Thyroid gland (tissue), 4 donors: Measurements from ENCODE around the gene GID4. TPM values are rescaled to one million over a fixed set of nuclear protein-coding genes. Genes with fewer than 3 reads are reported as not detected.
A peak's percentile ranks its signal among the peaks of the same experiment; 100 is the strongest.

Experiments used
- DNase-seq, 2 donors: peaks; one replicate each; pipeline ENCODE4 v3.0.0-alpha.2; 2019
- H3K27ac ChIP-seq, 3 donors: fragments of 200-600 bp; sonication (generic); 1 replicate in 2 of 3; 2 replicates in 1 of 3; pipeline ENCODE4 v1.5.1; 2016 to 2019; ENCODE audit warnings: mild to moderate bottlenecking in 1 of 3, moderate library complexity in 1 of 3
- H3K27me3 ChIP-seq: fragments of 200-600 bp; sonication (generic); one replicate; pipeline ENCODE4 v1.5.1; 2019
- H3K36me3 ChIP-seq, 2 donors: fragments of 200-600 bp; sonication (generic); one replicate each; pipeline ENCODE4 v1.5.1; 2016 to 2019
- H3K4me1 ChIP-seq, 2 donors: fragments of 200-600 bp; sonication (generic); one replicate each; pipeline ENCODE4 v1.5.1; 2017 to 2019
- H3K4me3 ChIP-seq, 3 donors: fragments of 200-600 bp; sonication (generic); replicated peaks in 1 of 3; 1 replicate in 2 of 3; 2 replicates in 1 of 3; pipeline ENCODE4 v1.5.1; 2016; ENCODE audit warnings: mild to moderate bottlenecking in 1 of 3
- H3K9me3 ChIP-seq: fragments of 200-600 bp; sonication (generic); one replicate; pipeline ENCODE4 v1.5.1; 2017
- CTCF ChIP-seq, 6 experiments: fragments of 200-600 bp in 3 of 6; fragments of 450-650 bp in 3 of 6; sonication (generic) in 3 of 6; IDR thresholded peaks; one replicate each; pipeline ENCODE4 v1.5.1; 2016 to 2019; ENCODE audit warnings: antibody characterized with exemption in 6 of 6, mild to moderate bottlenecking in 2 of 6, inconsistent platforms in 1 of 6, moderate library complexity in 1 of 6
- POLR2A ChIP-seq, 2 donors: fragments of 450-650 bp; IDR thresholded peaks; one replicate each; pipeline ENCODE4 v1.6.1; 2017; ENCODE audit warnings: antibody characterized with exemption in 2 of 2, mild to moderate bottlenecking in 2 of 2, moderate library complexity in 1 of 2
- WGBS, 2 donors: methylation state at CpG; one replicate each; pipeline ENCODE4 v1.1.5; 2017; 5-methylcytosine and 5-hydroxymethylcytosine counted together
- intact Hi-C: fragments of 100-400 bp; cut with DNase I; formaldehyde crosslinking; loops from one replicate; pipeline ENCODE4 v1.15.1; 2023
- total RNA-seq, 4 donors: library from RNA; depleted of rRNA; stranded (reverse); fragments of >200 nt; gene quantifications; one replicate each; pipeline ENCODE4 v1.2.3, GENCODE V29; 2016

The GID4 gene
- total RNA-seq, 4 donors from 2014 or later = 12.6 to 16.8 (median 13.5) TPM

- no peaks in the 10 kb centered on the region for H3K36me3 ChIP-seq
- TF ChIP-seq POLR2A (IDR thresholded peaks at IDR 0.05) (no peak), CTCF (IDR thresholded peaks at IDR 0.05) (no peak)
- no peaks in the 10 kb centered on the region for H3K9me3 ChIP-seq
- no peaks in the 10 kb centered on the region for H3K4me1 ChIP-seq
- 85 to 90% methylated on average over 8 of the region's 8 CpGs for WGBS, 2 donors
- intact Hi-C loops = no loop called here
- H3K27me3 ChIP-seq = no peaks in the 10 kb centered on the region
- no peak overlapping the region for H3K4me3 ChIP-seq
- no peak for DNase-seq
- H3K27ac ChIP-seq = no peak overlapping the region
Observed at GRCh38 chr17:18028952-18029540, 10.2 kb upstream of the GID4 start.

- intact Hi-C loops = loop anchor here (5.0 to 10.0 kb wide), 4 partner anchors 57 to 350 kb away; partner anchors contain the start of genes DRC3, RAI1 and TOM1L2
- Histone ChIP-seq H3K4me1 (no peaks in the 10 kb centered on the region), H3K36me3 (no peaks in the 10 kb centered on the region), H3K27me3 (no peaks in the 10 kb centered on the region), H3K9me3 (no peaks in the 10 kb centered on the region), H3K27ac (no peak overlapping the region), H3K4me3 (no peak overlapping the region)
- WGBS, 2 donors = 37 to 69% methylated on average over 2 of the region's 2 CpGs
- TF ChIP-seq CTCF (IDR thresholded peaks at IDR 0.05) (no peak), POLR2A (IDR thresholded peaks at IDR 0.05) (no peak)
- DNase-seq = no peak
Observed at GRCh38 chr17:18031955-18032354, 7.3 kb upstream of the GID4 start.

DNA sequence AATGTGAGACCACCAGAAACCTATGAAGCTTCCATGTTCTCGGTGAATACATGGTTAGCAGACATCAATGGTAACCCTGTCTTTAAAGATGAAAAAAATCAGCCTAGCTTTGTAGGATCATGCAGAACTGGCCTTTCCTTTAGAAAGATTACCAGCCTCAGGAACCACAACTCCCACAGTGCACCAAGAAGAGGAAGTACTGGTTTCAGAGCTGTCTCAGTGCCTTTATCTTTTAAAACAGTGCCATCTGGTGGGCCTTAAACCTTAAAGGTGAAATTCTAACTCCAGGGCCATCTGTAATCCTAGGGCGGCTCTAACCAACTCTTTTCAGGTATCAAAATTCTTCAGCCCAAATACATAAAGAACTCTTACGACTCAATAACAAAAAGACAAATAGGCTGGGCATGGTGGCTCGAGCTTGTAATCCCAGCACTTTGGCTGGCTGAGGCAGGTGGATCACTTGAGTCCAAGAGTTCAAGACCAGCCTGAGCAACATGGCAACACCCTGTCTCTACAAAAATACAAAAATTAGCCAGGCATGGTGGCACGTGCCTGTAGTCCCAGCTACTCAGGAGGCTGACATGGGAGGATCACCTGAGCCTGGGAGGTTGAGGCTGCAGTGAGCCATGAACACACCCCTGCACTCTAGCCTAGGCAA lies 5.6 kb upstream of the GID4 start:
- Histone ChIP-seq H3K27me3 (no peaks in the 10 kb centered on the region), H3K9me3 (no peaks in the 10 kb centered on the region), H3K36me3 (no peaks in the 10 kb centered on the region), H3K4me3 (no peak overlapping the region), H3K27ac (no peak overlapping the region), H3K4me1 (peaks cover 9 to 11% of the 10 kb centered on the region in 2 donors)
- WGBS, 2 donors = 27 to 30% methylated on average over 5 of the region's 5 CpGs
- TF ChIP-seq CTCF (IDR thresholded peaks at IDR 0.05) (peak in 4 of 6 experiments; percentile 59 to 76 (median 68)), POLR2A (IDR thresholded peaks at IDR 0.05) (no peak)
- DNase-seq = peak; percentile 46 to 56
- intact Hi-C loops = loop anchor here (5.0 to 10.0 kb wide), 4 partner anchors 59 to 351 kb away; partner anchors contain the start of genes DRC3, RAI1 and TOM1L2

- intact Hi-C loops = loop anchor here (10.0 kb wide), 3 partner anchors 61 to 181 kb away; partner anchors contain the start of genes DRC3 and TOM1L2
- DNase-seq = no peak
- H3K4me3 ChIP-seq = no peak overlapping the region
- H3K27me3 ChIP-seq = no peaks in the 10 kb centered on the region
- peaks cover 17 to 19% of the 10 kb centered on the region in 2 donors for H3K4me1 ChIP-seq
- H3K36me3 ChIP-seq = no peaks in the 10 kb centered on the region
- TF ChIP-seq CTCF (IDR thresholded peaks at IDR 0.05) (no peak), POLR2A (IDR thresholded peaks at IDR 0.05) (no peak)
- 64 to 67% methylated on average over 2 of the region's 2 CpGs for WGBS, 2 donors
- H3K27ac ChIP-seq = no peak overlapping the region
- H3K9me3 ChIP-seq = no peaks in the 10 kb centered on the region
Observed at GRCh38 chr17:18035704-18036103, 3.5 kb upstream of the GID4 start.

DNA sequence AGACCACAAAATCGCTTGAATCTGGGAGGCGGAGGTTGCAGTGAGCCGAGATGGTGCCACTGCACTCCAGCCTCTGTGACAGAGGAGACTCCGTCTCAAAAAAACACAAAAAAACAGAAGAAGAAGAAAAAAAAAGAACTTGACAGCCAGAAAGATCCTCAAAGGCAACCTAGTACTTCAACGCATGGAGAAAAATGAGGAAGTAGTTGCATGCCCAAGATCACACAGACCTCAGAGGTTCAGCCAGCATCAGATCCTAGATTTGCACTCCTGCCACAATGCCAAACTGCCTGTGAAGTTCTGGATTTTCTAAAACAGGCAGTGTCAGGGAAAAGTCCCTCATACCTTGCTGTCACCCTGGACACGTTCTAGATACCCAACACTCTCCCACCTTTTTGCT lies 1.7 kb upstream of the GID4 start:
- no peak for DNase-seq
- Histone ChIP-seq H3K9me3 (no peaks in the 10 kb centered on the region), H3K4me1 (peaks cover 26 to 29% of the 10 kb centered on the region in 2 donors), H3K36me3 (no peaks in the 10 kb centered on the region), H3K27ac (no peak overlapping the region), H3K4me3 (no peak overlapping the region), H3K27me3 (no peaks in the 10 kb centered on the region)
- intact Hi-C loops = loop anchor here (10.0 kb wide), 3 partner anchors 63 to 183 kb away; partner anchors contain the start of genes DRC3 and TOM1L2
- TF ChIP-seq POLR2A (IDR thresholded peaks at IDR 0.05) (no peak), CTCF (IDR thresholded peaks at IDR 0.05) (no peak)
- 71 to 82% methylated on average over 6 of the region's 6 CpGs for WGBS, 2 donors
